Middle frontal gyrus (tissue), 1 donor: ENCODE measurements around the gene ROS1.

Experiments used
- DNase-seq: peaks from one replicate; pipeline ENCODE4 v3.0.0-alpha.2; 2015; ENCODE audit warnings: low spot score; ENCODE audit errors: extremely low spot score

Gene ROS1

DNA sequence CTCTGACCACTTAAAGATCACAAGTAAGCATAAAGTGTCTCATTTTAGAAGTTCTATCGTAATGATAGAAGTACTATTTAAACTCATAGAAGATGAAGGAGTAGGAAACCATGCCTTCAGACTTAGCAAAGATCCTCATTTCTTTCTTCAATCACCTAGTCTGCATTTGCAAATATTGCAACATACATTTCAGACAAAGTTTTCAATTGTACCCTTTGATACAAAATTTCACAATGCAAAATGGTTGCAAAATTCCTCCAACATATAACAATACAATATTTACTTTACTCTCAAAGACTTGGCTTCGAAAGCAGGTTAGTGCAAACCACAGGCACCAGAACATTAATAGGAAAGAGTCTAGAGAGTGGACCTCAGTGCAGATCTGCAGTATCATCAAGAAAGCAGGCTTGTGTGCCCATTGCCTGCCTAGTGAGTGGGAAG is 16.1 kb upstream of the ROS1 start:
- DNase-seq = no peak

DNA sequence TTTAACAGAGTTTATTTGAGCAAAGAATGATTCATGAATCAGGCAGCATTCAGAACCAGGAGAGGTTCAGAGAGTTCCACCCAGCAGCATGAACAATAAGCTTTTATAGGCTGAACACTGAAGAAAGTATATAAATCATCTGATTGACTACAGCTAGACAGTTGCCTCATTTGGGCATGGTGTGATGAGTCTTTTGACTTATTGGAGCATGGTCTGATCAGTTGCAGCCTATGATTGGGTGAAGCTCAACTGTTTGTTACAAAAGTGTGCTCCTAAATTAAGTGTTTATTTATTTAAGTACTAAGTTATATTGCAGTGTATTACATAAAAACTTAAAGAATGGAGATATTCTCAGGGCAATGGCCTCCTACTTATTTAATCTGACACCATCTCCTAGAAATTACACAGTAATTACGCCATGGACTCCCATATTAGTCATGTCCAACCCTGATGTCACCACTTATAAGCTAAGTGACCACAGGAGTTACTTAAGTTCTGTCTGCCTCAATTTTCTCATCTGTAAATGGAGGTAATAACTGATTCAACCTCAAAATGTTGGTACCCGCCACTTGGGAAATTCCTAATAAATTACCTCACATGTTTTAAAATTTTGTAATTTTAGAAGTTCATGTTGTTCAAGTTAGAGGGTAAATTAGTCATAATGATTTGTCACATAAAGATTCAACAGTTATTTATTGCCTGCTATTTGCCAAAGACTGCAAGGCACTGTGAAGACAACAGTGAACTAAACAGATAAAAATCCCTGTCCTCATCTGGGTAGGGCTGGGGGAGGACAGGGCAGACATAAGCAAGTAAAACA is 15.2 kb upstream of the ROS1 start:
- no peak for DNase-seq

DNA sequence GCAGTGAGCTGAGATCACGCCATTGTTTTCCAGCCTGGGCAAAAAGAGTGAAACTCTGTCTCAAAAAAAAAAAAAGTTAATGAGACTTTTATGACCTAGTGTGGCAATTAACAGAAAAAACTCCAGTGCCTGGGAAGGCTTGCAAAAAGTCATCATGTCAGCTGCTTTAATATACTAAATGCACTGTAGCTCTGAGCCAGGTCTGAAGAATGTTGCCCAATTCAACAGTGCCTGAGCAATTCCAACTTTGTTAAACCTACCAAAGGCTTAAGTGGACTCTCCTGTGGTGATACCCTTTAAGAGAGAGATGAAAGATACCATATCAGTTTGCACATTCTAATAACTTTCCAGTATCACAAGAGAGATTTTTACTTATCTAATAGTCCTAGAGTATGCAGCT is 6.5 kb upstream of the ROS1 start:
- no peak for DNase-seq

DNA sequence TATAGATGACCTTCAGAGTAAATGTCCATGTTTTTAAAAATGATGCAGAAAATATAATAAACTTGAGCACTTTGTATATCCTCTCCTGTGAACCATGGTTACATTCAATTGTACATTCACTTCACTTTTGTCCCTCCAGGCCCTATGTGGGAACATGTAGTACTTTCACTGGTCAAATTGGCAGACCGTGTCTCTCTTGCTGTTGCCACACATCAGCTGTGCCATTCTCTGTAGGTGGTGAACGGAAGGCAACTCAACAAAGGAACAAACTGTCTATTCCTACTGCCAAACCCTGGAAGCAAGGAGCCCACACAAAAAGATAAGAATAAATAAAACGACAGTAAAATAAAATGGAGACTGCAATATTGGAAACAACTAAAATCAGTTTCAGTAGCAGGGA is 2.0 kb downstream of the ROS1 start:
- no peak for DNase-seq

DNA sequence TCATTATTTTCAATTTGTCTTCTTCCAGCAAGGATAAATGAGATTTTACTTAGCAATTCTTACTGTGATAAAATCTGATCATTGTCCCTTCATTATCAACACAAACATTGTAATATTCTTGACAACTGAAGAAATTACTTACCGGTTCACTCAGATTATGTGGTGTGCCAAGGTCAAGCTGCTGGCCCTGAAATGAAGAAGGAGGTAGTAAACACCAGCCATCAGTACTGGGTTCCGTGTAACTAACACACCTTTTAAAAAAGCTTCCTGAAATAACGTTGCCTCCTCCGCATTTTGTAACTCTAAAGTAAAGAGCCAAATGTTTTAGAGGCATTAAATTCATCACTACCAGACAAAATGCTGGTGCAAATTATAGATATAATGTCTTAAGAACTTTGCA is 7.4 kb downstream of the ROS1 start:
- no peak for DNase-seq

DNA sequence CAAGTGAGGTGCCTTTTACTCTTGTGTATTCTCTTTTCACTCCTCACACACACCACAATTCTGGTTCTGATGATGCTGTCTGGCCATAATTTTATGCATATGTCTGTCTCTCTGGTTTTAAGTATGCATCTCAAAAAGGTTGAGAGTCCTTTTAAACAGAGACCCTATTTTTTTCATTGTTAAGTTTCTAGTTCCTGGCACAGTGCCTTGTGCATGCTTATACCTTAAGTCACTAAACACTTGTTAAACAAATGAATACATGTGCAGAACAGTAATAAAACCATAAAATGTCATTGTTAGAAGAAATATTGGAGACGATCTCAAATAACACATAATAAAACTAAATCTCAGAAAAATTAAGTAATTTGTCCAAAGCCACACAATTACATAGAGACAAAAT is 7.9 kb downstream of the ROS1 start:
- DNase-seq = no peak

DNA sequence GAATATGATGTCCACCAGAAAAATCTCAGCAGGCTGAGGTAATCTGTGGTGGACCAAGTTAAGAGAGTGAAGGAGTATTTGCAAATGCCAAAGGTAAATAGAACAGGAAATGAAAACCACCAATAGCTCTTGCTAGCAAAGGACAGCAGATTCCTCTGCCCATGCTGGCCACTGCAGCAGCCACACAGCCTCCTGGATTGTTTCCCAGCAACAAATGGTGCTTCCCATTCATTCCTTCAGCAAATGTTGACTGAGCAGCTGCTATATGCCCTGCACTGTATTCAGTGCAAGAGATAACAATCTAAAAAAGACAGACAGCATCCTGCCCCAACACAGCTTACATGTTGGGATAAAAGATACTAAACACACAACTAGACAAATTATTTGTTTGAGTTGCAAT is 11.0 kb downstream of the ROS1 start:
- no peak for DNase-seq

DNA sequence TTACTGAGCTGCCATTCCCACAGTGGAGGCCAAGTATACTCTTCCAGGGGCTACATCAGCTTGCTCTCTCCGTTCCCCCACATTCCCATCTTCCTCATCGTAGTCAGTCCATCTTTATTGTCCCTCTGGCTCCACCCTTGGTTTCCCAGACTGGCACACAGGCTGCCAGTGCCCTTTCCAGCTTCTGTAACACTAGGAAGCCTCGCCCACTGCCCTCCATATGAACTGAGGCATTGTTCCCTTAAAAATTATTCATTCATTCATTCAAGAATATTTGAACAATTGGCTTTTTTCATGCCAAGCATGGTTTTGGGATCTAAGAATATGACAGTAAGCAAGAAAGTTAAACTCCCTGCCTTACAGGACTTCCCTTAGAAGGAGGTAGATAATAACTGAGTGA is 14.3 kb downstream of the ROS1 start:
- DNase-seq = no peak

DNA sequence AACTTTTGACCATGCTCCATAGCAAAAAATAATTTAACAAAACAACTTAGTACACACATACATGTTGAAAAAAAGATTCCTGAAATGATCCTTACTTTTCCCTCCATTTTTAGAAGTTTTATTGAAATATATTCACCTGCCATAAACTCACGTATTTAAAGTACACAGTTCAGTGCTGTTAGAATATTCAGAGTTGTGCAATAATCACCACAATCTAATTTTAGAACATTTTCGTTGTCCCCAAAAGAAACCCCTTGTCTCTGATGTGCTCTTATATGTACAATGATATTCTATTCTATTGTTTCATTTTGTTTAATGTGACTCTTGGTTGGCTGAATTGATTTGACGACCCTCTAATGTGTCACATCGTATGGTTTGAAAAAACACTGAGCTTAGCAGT is 15.9 kb downstream of the ROS1 start:
- no peak for DNase-seq

DNA sequence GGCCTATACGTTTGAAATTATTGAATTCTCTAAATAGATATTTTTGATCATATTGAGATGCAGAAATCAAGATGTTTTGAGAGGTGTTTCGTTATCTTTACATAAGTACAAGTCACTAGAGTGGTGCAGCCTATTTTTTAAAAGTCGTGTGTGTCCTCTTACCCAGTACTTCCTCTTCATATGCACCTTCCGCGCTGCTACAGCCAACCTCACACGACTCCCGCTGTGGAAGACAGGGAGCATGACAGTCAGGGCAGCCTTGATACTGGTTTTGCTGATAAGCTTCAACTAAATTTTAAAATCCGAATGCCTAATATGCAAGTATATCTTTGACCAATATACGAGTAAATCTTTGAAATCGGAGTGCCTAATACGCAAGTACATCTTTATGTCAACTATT is 16.3 kb downstream of the ROS1 start:
- DNase-seq = no peak

DNA sequence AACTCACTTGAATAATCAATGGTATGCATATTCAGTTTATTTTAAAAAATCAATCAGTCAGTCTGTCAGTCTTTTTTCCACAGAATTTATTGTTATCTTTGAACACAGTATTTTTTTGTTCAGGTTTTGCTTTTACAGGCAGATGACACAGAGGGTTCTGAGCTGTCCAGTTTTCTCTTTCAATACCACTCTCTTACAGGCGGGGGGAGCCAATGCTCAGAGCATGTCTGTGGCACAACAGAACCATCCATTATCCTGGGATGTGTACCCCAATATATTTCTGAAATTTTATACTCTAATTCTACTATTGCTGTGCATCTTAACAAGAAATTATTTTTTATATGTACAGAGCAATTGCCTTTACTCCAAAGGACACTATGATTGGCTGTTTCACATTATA is 21.2 kb downstream of the ROS1 start:
- DNase-seq = no peak

DNA sequence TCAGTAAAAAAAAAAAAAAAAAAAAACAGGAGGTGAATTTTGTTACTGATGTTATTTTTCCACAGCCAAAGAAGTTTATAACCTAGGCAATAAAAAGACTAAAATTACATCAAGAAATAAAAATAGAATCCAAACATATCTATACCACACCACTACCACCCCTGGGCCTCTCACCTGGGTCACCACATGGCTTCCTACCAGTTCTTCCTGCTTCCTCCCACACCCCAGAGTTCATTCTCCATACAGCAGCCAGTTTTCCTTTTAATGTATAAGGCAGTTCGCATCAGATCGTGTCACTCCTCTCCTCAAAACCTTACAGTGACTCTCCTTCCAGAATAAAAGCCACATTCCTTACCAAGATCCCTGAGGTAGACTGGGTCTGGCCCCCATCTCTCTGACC is 23.9 kb downstream of the ROS1 start:
- DNase-seq = no peak

DNA sequence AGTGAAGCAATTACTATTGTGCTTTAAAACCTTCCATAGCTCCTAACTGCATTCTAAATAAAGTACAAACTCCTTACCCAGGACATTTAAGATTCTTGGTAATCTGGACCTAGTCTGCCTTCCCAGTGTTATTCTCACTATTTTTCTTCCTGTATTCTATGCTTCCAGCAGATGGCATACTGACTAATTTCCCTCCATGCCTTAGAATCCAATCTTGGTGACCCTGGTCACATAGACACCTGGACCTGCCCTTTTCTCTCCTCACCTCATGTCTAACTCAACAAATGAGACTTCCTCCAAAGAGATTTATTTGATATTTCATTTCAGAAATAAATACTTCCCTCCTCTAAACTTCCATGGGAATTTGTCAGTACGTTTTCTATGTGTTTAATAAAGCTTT is 25.8 kb downstream of the ROS1 start:
- DNase-seq = no peak

DNA sequence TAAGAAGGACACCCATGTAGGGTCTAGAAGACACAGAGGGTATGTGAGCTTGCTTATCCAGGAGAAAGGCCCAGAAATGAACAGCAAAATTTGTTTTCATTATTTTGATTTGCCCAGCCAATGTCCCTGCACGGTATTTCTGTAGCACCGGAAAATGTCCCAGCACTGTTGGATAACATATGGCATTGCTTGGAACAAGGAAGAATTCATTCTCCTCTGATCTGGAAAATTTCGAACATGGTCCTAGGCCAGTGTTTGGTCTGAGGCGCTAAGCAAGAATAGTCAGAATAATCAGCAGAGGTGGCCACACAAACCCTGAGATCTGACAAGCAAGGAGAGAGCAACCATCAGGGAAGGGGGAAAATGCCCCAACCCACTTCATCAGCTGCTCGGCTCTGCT is 26.6 kb downstream of the ROS1 start:
- DNase-seq = no peak

DNA sequence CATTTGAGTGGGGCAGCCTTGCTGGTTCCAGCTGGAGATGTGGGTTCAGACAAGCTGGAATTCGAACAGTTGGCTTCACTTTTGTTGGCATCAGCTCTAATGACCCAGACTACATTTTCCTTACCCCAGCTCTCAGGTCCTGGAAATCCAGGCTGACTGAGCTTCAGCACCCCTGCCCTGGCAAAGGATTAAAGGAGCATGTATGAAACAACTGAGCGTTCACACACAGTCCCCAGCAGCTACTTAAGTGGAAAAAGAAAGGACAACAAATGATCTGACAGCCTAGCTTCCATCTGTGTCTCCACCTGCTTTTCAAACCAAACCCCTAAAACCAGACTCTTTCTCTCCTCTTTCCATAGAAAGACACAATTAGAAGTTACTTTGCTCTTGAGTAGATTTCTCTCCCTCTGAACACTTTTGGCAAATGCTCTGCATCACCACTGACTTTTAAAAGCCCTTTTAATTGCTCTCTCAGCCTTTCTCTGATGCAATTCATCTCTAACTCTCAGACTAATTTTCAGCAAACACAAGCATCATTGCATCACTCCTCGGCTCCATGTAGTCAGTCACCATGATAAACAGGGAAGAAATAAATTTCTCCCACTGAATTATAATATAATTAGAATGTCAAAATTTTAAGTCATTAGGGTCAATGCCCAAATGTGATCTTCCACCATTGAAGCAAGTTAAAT is 28.1 kb downstream of the ROS1 start:
- DNase-seq = no peak

DNA sequence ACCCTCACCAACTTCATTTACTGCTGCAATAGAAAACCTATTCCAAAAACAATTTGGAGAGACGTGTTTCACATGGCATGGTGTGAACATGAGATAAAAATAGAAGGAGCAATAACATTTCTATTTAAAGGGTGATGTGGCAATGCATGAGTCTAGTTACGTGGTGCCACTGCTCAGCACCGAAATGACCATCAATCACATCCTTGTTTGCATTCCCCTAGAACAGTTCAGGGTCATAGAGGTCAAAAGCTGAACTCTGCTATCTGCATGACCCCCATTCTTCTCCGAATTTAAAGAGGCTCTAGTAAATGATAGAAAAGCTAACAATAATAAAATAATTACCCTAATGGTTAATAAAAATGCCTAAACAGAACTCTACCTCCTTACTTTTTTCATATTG is 29.5 kb downstream of the ROS1 start:
- no peak for DNase-seq

DNA sequence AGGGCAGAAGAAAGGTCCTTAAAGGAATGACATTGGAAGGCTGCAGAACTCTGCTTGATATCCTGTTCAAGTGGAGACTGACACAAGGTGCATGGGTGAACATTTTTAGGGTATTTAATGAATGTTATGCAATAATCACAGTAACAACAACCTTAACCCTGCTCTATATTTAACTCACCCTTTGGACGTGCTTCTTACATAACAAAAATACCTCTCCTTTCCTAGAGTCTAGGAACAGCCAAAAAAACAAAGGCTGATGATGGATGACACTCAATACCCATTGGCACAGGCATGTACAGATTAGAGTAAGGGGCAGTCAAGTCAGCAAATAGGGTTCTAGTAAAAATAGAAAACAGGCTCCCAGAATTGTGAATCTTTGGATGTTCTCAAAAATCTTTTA is 30.6 kb downstream of the ROS1 start:
- DNase-seq = no peak

DNA sequence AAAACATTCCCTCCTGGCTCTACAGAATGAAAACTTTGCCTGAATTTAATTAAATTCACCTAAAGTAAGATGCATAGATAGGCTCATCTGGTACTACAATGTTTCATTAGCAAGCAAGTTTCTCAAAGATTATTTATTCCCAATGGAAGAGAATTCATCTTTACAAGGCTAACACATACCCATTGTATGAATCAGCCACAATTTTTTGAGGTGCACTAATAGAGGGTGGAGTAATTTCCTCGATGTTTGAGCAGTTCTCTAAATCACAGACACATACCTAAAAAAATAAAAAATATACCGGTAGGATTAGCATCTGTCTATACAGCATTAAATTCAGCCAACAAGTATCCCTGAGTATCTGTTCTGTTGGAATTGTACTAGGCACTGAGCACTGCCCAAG is 32.7 kb downstream of the ROS1 start:
- no peak for DNase-seq

DNA sequence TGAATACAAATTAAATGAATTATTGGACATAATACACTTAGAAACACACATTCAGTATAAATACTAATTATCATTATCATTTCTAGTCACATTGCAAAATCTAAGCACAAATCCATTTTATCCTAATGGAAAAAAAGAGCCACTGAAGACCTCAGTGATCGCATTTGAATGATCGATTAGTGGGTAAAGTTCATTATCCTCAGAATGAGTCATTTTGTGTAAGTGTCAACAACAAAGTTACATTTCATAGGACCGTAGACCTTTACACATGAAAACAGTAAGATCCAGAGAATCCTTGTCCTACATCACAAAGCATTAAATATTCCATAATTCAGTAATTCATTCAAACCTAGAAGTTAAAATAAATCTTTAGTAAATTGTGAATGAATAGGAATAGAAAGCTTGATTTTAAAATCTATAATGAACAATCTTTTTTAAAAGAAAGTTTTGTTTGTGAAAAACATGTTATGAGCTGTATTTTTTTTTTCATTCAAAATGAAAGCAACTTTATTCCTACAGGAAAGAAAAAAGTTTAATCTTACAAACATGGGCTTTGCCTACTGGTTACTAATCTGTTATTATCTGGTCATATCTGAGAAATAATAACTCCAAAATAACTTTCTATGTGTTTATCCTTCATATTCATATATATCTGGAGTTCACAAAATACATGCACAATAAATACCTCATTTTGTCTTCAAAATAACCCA is 33.7 kb downstream of the ROS1 start:
- no peak for DNase-seq

DNA sequence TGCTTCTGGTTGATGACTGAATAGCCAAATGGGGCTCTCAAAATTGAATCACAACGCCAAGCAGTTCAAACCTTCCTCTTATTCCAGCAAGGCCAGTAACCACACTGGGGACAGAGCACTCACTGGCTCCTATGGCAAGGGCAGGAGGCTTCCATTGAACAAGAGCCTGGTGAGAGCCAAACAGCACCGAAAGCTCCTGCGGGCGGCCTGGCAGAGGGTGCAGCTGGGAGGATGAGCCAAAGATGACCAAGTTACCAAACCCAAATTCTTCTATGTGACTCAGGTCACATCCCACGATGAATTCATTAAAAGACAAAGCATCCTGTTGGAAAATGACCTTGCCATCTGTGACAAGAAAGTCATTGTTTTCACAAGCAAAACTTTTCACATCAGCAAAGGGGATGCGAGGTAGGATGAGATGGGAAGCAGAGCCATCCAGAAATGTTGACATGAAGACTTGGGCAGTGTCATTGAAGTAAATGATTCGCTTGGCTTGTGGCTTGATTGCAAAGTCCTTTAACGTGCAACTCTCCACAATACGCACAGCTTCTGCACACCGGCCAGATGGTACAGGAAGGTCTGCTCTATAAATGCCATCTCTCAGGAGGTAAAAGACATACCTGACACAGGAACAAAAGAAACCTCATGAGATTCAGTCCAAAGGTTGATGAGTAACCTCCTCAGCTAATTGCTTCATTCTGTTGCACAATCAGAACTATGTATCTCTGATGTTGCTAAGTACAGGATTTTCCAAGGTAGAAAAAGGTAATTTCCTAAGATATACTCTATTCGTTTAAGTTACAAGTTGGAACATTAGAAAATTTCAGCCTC is 36.3 kb downstream of the ROS1 start:
- DNase-seq = no peak

DNA sequence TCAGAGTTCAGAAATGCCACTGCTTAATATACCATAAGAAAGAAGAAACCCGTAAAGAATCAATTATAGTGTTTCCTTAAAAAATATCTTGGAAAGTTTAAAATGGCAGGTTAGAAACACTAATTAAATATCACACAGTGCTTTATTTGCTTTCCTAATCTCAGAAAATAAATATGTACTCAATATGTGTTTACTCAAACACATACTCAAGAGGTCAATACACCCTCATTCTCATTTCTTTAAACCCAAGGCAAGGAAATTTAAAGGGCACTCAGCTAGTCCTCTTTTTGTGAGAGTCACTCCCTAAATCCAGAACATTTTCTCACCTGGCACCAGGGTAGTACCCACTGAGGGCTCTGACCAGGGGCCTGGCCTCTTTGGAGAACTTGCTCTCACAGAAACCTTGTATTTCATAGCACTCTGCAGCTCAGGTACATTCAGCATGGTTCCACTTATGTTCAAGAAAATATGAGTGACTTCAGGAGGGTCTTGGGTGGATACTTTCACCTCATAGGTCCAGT is 38.2 kb downstream of the ROS1 start:
- no peak for DNase-seq
